K562 (cell line): ENCODE results near the gene KAZN. TPM values are rescaled to one million over a fixed set of nuclear protein-coding genes. Genes with fewer than 3 reads are reported as not detected.

Experiments
- ATAC-seq: fragments of 200-7000 bp; cut with Tn5 transposase; 3 replicates; pipeline ENCODE4 v1.9.1; 2020; ENCODE audit warnings: moderate library complexity
- BruUV-seq: library from RNA; stranded (reverse); fragments of 400-500 nt; replicated peaks from 2 replicates; lab custom pipeline; 2021; lab: Mats Ljungman, UMichigan
- CTCF ChIA-PET: fragments of 300-600 bp; formaldehyde crosslinking; extraction: SDS; loops from one replicate; lab custom pipeline; 2021; ENCODE audit warnings: low intra/inter-chr PET ratio; lab: Yijun Ruan, JAX
- POLR2A ChIA-PET: fragments of 300-600, 350-650 bp; sonication (Branson Sonifier 250); formaldehyde crosslinking; extraction: SDS; loops from one replicate; lab custom pipeline; 2021; ENCODE audit warnings: antibody characterized with exemption, inconsistent platforms; lab: Yijun Ruan, JAX
- DNase-seq, 4 experiments: peaks; one replicate each; pipeline versions ENCODE4 v3.0.0 to v3.0.0-alpha.2; 2011 to 2018; ENCODE audit warnings: low spot score in 3 of 4, mixed read lengths in 3 of 4; ENCODE audit errors: extremely low read depth in 1 of 4
- FAIRE-seq: peaks from 2 replicates; lab custom pipeline; 2011; peaks lifted over from hg19 to GRCh38; lab: Jason Lieb, UNC
- H2AFZ ChIP-seq: 2 replicates; pipeline ENCODE4 v1.6.0; 2011; ENCODE audit warnings: low read depth, low read length, control low read depth, inconsistent platforms
- H3K27ac ChIP-seq: fragments of 200-600 bp; 3 replicates; pipeline ENCODE4 v1.8.0; 2011; ENCODE audit warnings: low read depth, mild to moderate bottlenecking, control low read depth, inconsistent platforms, low read length, moderate library complexity, mixed read lengths; ENCODE audit errors: extremely low read depth
- H3K27me3 ChIP-seq, 2 experiments: fragments of 300-600 bp in 1 of 2; 2 replicates in 1 of 2; 3 replicates in 1 of 2; pipeline versions ENCODE4 v1.6.0 to v1.8.0; 2011; ENCODE audit warnings: inconsistent platforms in 2 of 2, low read length in 2 of 2, mild to moderate bottlenecking in 1 of 2, mixed read lengths in 1 of 2, moderate library complexity in 1 of 2; ENCODE audit not compliant: control insufficient read depth in 2 of 2, insufficient read depth in 2 of 2
- H3K36me3 ChIP-seq: fragments of 300-600 bp; 3 replicates; pipeline ENCODE4 v1.8.0; 2011; ENCODE audit warnings: mild to moderate bottlenecking, low read length, inconsistent platforms; ENCODE audit not compliant: control insufficient read depth, insufficient read depth
- H3K4me1 ChIP-seq, 2 experiments: fragments of 200-600 bp in 1 of 2; replicated peaks in 1 of 2; 2 replicates in 1 of 2; 3 replicates in 1 of 2; pipeline versions ENCODE4 v1.5.1 to v1.8.0; 2011; ENCODE audit warnings: inconsistent platforms in 2 of 2, low read length in 2 of 2, mild to moderate bottlenecking in 1 of 2, mixed read lengths in 1 of 2, moderate library complexity in 1 of 2; ENCODE audit not compliant: control insufficient read depth in 2 of 2, insufficient read depth in 2 of 2
- H3K4me2 ChIP-seq: 2 replicates; pipeline ENCODE4 v1.6.1; 2011; ENCODE audit warnings: low read length, control low read depth, inconsistent platforms, mixed read lengths; ENCODE audit not compliant: insufficient read depth
- H3K4me3 ChIP-seq: fragments of 200-600 bp; sonication (generic), shearing (Covaris generic); 2 replicates; pipeline ENCODE4 v1.5.1; 2016; ENCODE audit warnings: control low read depth, inconsistent platforms
- H3K79me2 ChIP-seq: fragments of 200-600 bp; 3 replicates; pipeline ENCODE4 v1.8.0; 2011; ENCODE audit warnings: low read length, inconsistent platforms; ENCODE audit not compliant: control insufficient read depth, insufficient read depth
- H3K9ac ChIP-seq, 2 experiments: 2 replicates each; pipeline versions ENCODE4 v1.6.0 to v1.6.1; 2011; ENCODE audit warnings: low read depth in 2 of 2, low read length in 2 of 2, control low read depth in 1 of 2, inconsistent platforms in 1 of 2, mild to moderate bottlenecking in 1 of 2, mixed read lengths in 1 of 2; ENCODE audit not compliant: insufficient read depth in 1 of 2
- H3K9me1 ChIP-seq: one replicate; pipeline ENCODE4 v1.6.0; 2011; ENCODE audit warnings: inconsistent platforms, mild to moderate bottlenecking, low read length, moderate library complexity; ENCODE audit not compliant: control insufficient read depth, insufficient read depth
- H3K9me3 ChIP-seq: replicated peaks from 2 replicates; pipeline ENCODE4 v1.5.1; 2011; ENCODE audit warnings: low read depth, low read length, inconsistent platforms; ENCODE audit not compliant: control insufficient read depth, insufficient read depth
- H4K20me1 ChIP-seq: replicated peaks from 2 replicates; pipeline ENCODE4 v1.6.1; 2011; ENCODE audit warnings: low read length, inconsistent platforms, mixed read lengths; ENCODE audit not compliant: control insufficient read depth, insufficient read depth
- CTCF ChIP-seq, 3 experiments: IDR thresholded peaks in 2 of 3; conservative IDR thresholded peaks in 1 of 3; 2 replicates each; pipeline ENCODE4 v1.5.1; 2011 to 2012; ENCODE audit warnings: low read length in 3 of 3, mild to moderate bottlenecking in 3 of 3, control low read depth in 2 of 3, improper control_type of control experiment in 1 of 3, inconsistent platforms in 1 of 3, low read depth in 1 of 3, mixed read lengths in 1 of 3, moderate library complexity in 1 of 3; ENCODE audit not compliant: insufficient read depth in 2 of 3
- GABPB2 ChIP-seq: fragments of 250-450 bp; sonication (Bioruptor Pico); conservative IDR thresholded peaks from 2 replicates; pipeline ENCODE4 v1.5.1; 2021; ENCODE audit warnings: mild to moderate bottlenecking
- RAD21 ChIP-seq, 2 experiments: fragments of 250-450 bp in 1 of 2; fragments of 450-650 bp in 1 of 2; sonication (Bioruptor Pico) in 1 of 2; formaldehyde crosslinking in 1 of 2; IDR thresholded peaks in 1 of 2; conservative IDR thresholded peaks in 1 of 2; 2 replicates each; pipeline versions ENCODE4 v1.4.0 to v1.8.0; 2020 to 2022; ENCODE audit warnings: mild to moderate bottlenecking in 2 of 2, moderate library complexity in 1 of 2
- WGBS: fragments of 100-300 bp; shearing (Covaris generic); methylation state at CpG from one replicate; pipeline ENCODE4 v1.1.6; 2016; ENCODE audit warnings: low coverage, mixed read lengths; ENCODE audit not compliant: insufficient coverage; ENCODE audit errors: missing lambda C conversion rate; 5-methylcytosine and 5-hydroxymethylcytosine counted together
- in situ Hi-C: fragments of 300-500 bp; cut with MboI; formaldehyde crosslinking; loops from 4 replicates; pipeline ENCODE4 v1.15.0; 2018; ENCODE audit warnings: inconsistent platforms, mixed read lengths
- intact Hi-C: fragments of 100-400 bp; cut with micrococcal nuclease; formaldehyde crosslinking; loops from 2 replicates; pipeline ENCODE4 v1.14.2; 2022
- polyA plus RNA-seq, 8 experiments: library from polyadenylated mRNA; depleted of rRNA in 4 of 8; stranded (reverse) in 5 of 8; unstranded in 3 of 8; fragments of >200 nt; fragmentation: Nextera tagmentation in 2 of 8; fragmentation: Illumina TruSeq in 1 of 8; extraction: Ambion mirVana in 2 of 8; extraction: Trizol in 1 of 8; gene quantifications; 2 replicates each; pipeline versions ENCODE4 v1.2.1 to v1.2.3, GENCODE V29; 2011 to 2014; ENCODE audit warnings: inconsistent platforms in 1 of 8, missing spikeins in 1 of 8
- total RNA-seq, 7 experiments: library from RNA; depleted of rRNA in 6 of 7; stranded (reverse); fragments of >200 nt in 6 of 7; fragmentation: Illumina TruSeq in 2 of 7; extraction: Trizol in 2 of 7; gene quantifications; 2 replicates each; pipeline versions ENCODE4 v1.2.1 to v1.2.3, GENCODE V29; 2011 to 2021; ENCODE audit warnings: low replicate concordance in 1 of 7

KAZN gene
- total and polyA plus RNA-seq, 9 of the 15 experiments (the other 6 are each of a cell fraction or from before 2014, with no cell fraction given) = 2.1 to 21.6 (median 5.4) TPM

GRCh38 chr1:14608308-14608707, 9.8 kb downstream of the KAZN start:
- Histone ChIP-seq H3K4me3 (no peak overlapping the region), H3K9me3 (no peaks in the 10 kb centered on the region), H3K36me3 (no peaks in the 10 kb centered on the region), H3K27me3 (peaks cover 8 to 22% of the 10 kb centered on the region in 2 experiments), H3K9ac (no peak overlapping the region), H3K4me2 (no peak overlapping the region), H3K27ac (no peak overlapping the region), H2AFZ (no peak overlapping the region), H4K20me1 (no peaks in the 10 kb centered on the region), H3K79me2 (no peaks in the 10 kb centered on the region), H3K9me1 (no peaks in the 10 kb centered on the region), H3K4me1 (no peaks in the 10 kb centered on the region)
- DNase-seq (peak in 2 of 4 experiments; percentile 23 to 28), FAIRE-seq (no peak), ATAC-seq (peak; percentile 47; the same call in 1 of the 3 replicates)
- peak in 2 of 3 experiments; percentile 40 to 44; a peak in 2 of 6 replicates for TF ChIP-seq CTCF (IDR thresholded peaks at IDR 0.05 in 2 of 3, conservative IDR thresholded peaks at IDR 0.05 in 1 of 3; ENCODE audit: insufficient read depth in 2 of 3, low read depth in 1 of 3, low read length in 3 of 3)
- TF ChIP-seq RAD21 (CRISPR knock-in tag; conservative IDR thresholded peaks at IDR 0.05 in 1 of 2, IDR thresholded peaks at IDR 0.05 in 1 of 2) = peak in 1 of 2 experiments; percentile 31; a peak in 1 of 4 replicates
- no peak for TF ChIP-seq GABPB2 (CRISPR knock-in tag)
- CTCF ChIA-PET = no interaction called here
- no TSS peak for BruUV-seq
- in situ Hi-C loops = no loop called here
- intact Hi-C loops = no loop called here
- POLR2A ChIA-PET = interaction anchor here (0.6 kb wide), 1 partner anchor 22 kb away, joined by 4 read pairs; no protein-coding TSS in a partner anchor
- 6% methylated on average over 3 of the region's 3 CpGs for WGBS
